ENCODE measurements around the gene PLCL2. TPM values are rescaled to one million over a fixed set of nuclear protein-coding genes. Genes with fewer than 3 reads are reported as not detected.

PLCL2 gene
- total and polyA plus RNA-seq, 10 of the 15 experiments (the other 5 are each of a cell fraction or from before 2014, with no cell fraction given), result 7.5 to 37.3 (median 21.7) TPM

- WGBS (ENCODE audit: insufficient coverage, insufficient replicate concordance, low lambda C conversion rate, missing lambda C conversion rate), result 96% methylated on average over 1 of the region's 1 CpG
- no peak overlapping the region for H3K4me3 ChIP-seq
- DNase-seq (ENCODE audit: low read depth, low spot score) (no peak), ATAC-seq (no peak), FAIRE-seq (no peak)
- ChIA-PET POLR2A (no interaction called here), SMC1A (ENCODE audit: uncharacterized antibody, unreplicated experiment) (interaction anchor here (2.3 kb wide), 1 partner anchor 16 kb away, joined by 8 read pairs; no protein-coding TSS in a partner anchor), CTCF (interaction anchor here (2.4 kb wide), 1 partner anchor 16 kb away, joined by 10 read pairs; no protein-coding TSS in a partner anchor), RAD21 (ENCODE audit: unreplicated experiment) (no interaction called here)
- no peak overlapping the region for H3K4me2 ChIP-seq (ENCODE audit: control insufficient read depth, insufficient read depth)
- in situ Hi-C loops (cut with MboI) (no loop called here), intact Hi-C loops (cut with micrococcal nuclease; ENCODE audit: unreplicated experiment) (no loop called here)
- BruUV-seq (replicated peaks), result no TSS peak
- H4K20me1 ChIP-seq (ENCODE audit: control insufficient read depth, insufficient read depth), result no peaks in the 10 kb centered on the region
- no peaks in the 10 kb centered on the region for H3K4me1 ChIP-seq (ENCODE audit: control insufficient read depth, insufficient read depth, low read length)
- H3K36me3 ChIP-seq (ENCODE audit: control insufficient read depth in 2 of 2, insufficient read depth in 2 of 2, low read length in 1 of 2), result no peaks in the 10 kb centered on the region; a peak in 2 of 4 replicates
- TF ChIP-seq CHD1 (IDR thresholded peaks at IDR 0.05; ENCODE audit: low read depth, low read length) (no peak), CTCF (IDR thresholded peaks at IDR 0.05 in 2 of 3, conservative IDR thresholded peaks at IDR 0.05 in 1 of 3; ENCODE audit: control insufficient read depth in 2 of 3, extremely low read depth in 1 of 3, insufficient read depth in 1 of 3, low read depth in 3 of 3, low read length in 3 of 3) (no peak), ZNF207 (IDR thresholded peaks at IDR 0.05; ENCODE audit: borderline replicate concordance) (no peak), PRDM15 (CRISPR knock-in tag; IDR thresholded peaks at IDR 0.05) (no peak), CREM (IDR thresholded peaks at IDR 0.05; ENCODE audit: low read depth) (no peak), BRCA1 (IDR thresholded peaks at IDR 0.05; ENCODE audit: low read depth, low read length) (no peak), EP300 (IDR thresholded peaks at IDR 0.05; ENCODE audit: borderline replicate concordance in 1 of 2, control insufficient read depth in 1 of 2, low read depth in 2 of 2, low read length in 2 of 2) (no peak), RCOR1 (conservative IDR thresholded peaks at IDR 0.05; ENCODE audit: low read depth, low read length) (no peak), ZBTB40 (IDR thresholded peaks at IDR 0.05; ENCODE audit: borderline replicate concordance) (no peak)
- H3K79me2 ChIP-seq (ENCODE audit: control insufficient read depth, insufficient read depth, low read length), result peaks cover 42% of the 10 kb centered on the region
- H2AFZ ChIP-seq (ENCODE audit: control insufficient read depth, low read depth, low read length), result no peak overlapping the region
- no peak overlapping the region for H3K9ac ChIP-seq (ENCODE audit: control insufficient read depth, insufficient read depth, low read length)
- H3K9me3 ChIP-seq (replicated peaks; ENCODE audit: control insufficient read depth, insufficient read depth, low read length), result no peaks in the 10 kb centered on the region
- no peak overlapping the region for H3K27ac ChIP-seq (ENCODE audit: control insufficient read depth, insufficient read depth)
- no peaks in the 10 kb centered on the region for H3K27me3 ChIP-seq (replicated peaks in 1 of 2; ENCODE audit: control insufficient read depth in 2 of 2, insufficient read depth in 2 of 2, low read length in 1 of 2)
These were observed 59.6 kb downstream of the PLCL2 start for GRCh38 chr3:16944356-16944755.

Measured in GM12878 (cell line).